Loucy (cell line): ENCODE results near the gene TRIO.

Experiments
- H2AFZ ChIP-seq: fragments of 200-600 bp; sonication (generic); 2 replicates; pipeline ENCODE4 v1.6.0; 2016; ENCODE audit warnings: antibody characterized with exemption, mild to moderate bottlenecking, low read length, moderate library complexity
- H3F3A ChIP-seq: fragments of 200-600 bp; 2 replicates; pipeline ENCODE4 v1.6.0; 2016; ENCODE audit warnings: antibody characterized with exemption, low read depth, mild to moderate bottlenecking
- H3K27me3 ChIP-seq: fragments of 200-600 bp; sonication (generic); 2 replicates; pipeline ENCODE4 v1.6.1; 2014; ENCODE audit warnings: low read length, mild to moderate bottlenecking; ENCODE audit not compliant: insufficient read depth, poor library complexity, severe bottlenecking
- H3K36me3 ChIP-seq: fragments of 200-600 bp; sonication (generic); 2 replicates; pipeline ENCODE4 v1.6.1; 2016; ENCODE audit warnings: low read length; ENCODE audit not compliant: insufficient read depth
- H3K4me1 ChIP-seq: fragments of 200-600 bp; sonication (generic); 2 replicates; pipeline ENCODE4 v1.5.1; 2014; ENCODE audit warnings: low read length, mild to moderate bottlenecking; ENCODE audit not compliant: insufficient read depth, poor library complexity, severe bottlenecking
- H3K4me2 ChIP-seq: fragments of 200-600 bp; sonication (generic); 2 replicates; pipeline ENCODE4 v1.6.0; 2014; ENCODE audit warnings: antibody characterized with exemption, low read length, low read depth, mild to moderate bottlenecking; ENCODE audit not compliant: poor library complexity, severe bottlenecking
- H3K4me3 ChIP-seq: fragments of 200-600 bp; sonication (generic); 2 replicates; pipeline ENCODE4 v1.5.1; 2014; ENCODE audit warnings: low read length, mild to moderate bottlenecking, mixed read lengths; ENCODE audit not compliant: poor library complexity, severe bottlenecking
- H3K79me2 ChIP-seq: fragments of 200-600 bp; sonication (generic); 2 replicates; pipeline ENCODE4 v1.6.1; 2014; ENCODE audit warnings: low read length; ENCODE audit not compliant: insufficient read depth
- H3K9ac ChIP-seq: fragments of 200-600 bp; sonication (generic); 2 replicates; pipeline ENCODE4 v1.6.0; 2014; ENCODE audit warnings: mild to moderate bottlenecking, low read depth, low read length, moderate library complexity; ENCODE audit not compliant: poor library complexity, severe bottlenecking
- H3K9me2 ChIP-seq: fragments of 200-600 bp; sonication (generic); replicated peaks from 2 replicates; pipeline ENCODE4 v1.6.1; 2016; ENCODE audit warnings: low read depth, low read length, mixed read lengths
- H3K9me3 ChIP-seq: fragments of 200-600 bp; sonication (generic); 2 replicates; pipeline ENCODE4 v1.6.1; 2014; ENCODE audit warnings: mild to moderate bottlenecking, antibody characterized with exemption, low read length, low read depth; ENCODE audit not compliant: insufficient read depth
- H4K20me1 ChIP-seq: fragments of 200-600 bp; sonication (generic); 2 replicates; pipeline ENCODE4 v1.6.0; 2014; ENCODE audit warnings: antibody characterized with exemption, low read length, mild to moderate bottlenecking; ENCODE audit not compliant: insufficient read depth, poor library complexity, severe bottlenecking
- EZH2phosphoT487 ChIP-seq: fragments of 200-600 bp; IDR thresholded peaks from 2 replicates; pipeline ENCODE4 v1.6.1; 2018; ENCODE audit warnings: antibody characterized with exemption, mild to moderate bottlenecking, moderate library complexity, borderline replicate concordance
- TF ChIP-seq, protein P1 (sequence below): fragments of 200-600 bp; sonication (generic); conservative IDR thresholded peaks from 2 replicates; pipeline ENCODE4 v1.5.1; 2014; ENCODE audit warnings: mild to moderate bottlenecking, antibody characterized with exemption, low read length

The TRIO gene

DNA sequence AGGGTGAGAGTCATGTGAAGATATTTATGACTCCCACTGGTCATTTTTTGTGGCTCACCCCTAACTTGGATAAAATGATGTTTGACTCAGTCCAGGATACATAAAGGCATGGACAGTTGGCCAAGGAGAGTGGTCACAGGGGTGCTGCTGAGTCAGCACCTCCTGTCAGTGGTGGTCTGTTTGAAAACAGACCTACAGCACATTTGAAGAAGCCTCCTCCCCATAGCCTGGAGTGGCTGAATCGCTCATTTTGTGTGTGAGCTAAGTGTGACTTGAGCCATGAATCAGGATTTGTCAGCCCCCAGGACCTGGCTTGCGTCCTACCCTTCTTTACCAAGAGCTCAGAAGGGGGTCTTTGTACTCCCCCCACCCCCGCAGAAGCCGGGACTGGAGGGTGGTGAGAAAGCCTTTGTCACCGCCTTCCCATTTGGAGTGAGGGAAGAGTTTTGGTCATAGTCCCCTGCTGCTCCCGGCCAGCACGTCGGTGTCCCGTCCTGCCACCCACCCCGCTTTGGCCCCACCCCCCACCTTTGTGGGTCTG lies 35.6 kb downstream of the TRIO start:
- Histone ChIP-seq H3K9ac (no peak overlapping the region), H3K27me3 (no peaks in the 10 kb centered on the region), H3F3A (no peaks in the 10 kb centered on the region), H3K9me3 (no peaks in the 10 kb centered on the region), H3K4me2 (no peak overlapping the region), H3K79me2 (peaks cover 98% of the 10 kb centered on the region), H3K9me2 (no peaks in the 10 kb centered on the region), H3K4me3 (no peak overlapping the region), H3K36me3 (no peaks in the 10 kb centered on the region), H4K20me1 (peaks cover 52% of the 10 kb centered on the region), H3K4me1 (peaks cover 36% of the 10 kb centered on the region), H2AFZ (no peak overlapping the region)
- TF ChIP-seq EZH2phosphoT487 = no peak
- TF ChIP-seq, protein P1, sequence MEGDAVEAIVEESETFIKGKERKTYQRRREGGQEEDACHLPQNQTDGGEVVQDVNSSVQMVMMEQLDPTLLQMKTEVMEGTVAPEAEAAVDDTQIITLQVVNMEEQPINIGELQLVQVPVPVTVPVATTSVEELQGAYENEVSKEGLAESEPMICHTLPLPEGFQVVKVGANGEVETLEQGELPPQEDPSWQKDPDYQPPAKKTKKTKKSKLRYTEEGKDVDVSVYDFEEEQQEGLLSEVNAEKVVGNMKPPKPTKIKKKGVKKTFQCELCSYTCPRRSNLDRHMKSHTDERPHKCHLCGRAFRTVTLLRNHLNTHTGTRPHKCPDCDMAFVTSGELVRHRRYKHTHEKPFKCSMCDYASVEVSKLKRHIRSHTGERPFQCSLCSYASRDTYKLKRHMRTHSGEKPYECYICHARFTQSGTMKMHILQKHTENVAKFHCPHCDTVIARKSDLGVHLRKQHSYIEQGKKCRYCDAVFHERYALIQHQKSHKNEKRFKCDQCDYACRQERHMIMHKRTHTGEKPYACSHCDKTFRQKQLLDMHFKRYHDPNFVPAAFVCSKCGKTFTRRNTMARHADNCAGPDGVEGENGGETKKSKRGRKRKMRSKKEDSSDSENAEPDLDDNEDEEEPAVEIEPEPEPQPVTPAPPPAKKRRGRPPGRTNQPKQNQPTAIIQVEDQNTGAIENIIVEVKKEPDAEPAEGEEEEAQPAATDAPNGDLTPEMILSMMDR = no peak

DNA sequence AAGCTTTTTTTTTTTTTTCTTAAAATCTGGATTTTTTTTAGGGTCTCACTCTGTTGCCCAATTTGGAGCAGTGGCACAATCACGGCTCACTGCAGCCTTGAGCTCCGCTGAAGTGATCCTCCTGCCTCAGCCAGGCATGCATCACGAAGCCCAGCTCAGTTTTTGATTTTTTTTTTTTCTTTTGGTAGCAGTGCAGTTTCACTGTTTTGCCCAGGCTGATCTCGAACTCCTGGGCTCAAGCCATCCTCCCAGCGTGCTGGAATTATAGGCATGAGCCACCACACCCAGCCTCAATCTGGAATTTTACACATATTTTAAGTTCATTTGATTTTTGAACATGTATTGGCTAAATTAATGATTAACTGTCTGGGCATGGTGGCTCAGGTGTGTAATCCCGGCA lies 36.3 kb downstream of the TRIO start:
- TF ChIP-seq, protein P1 = no peak
- no peak for TF ChIP-seq EZH2phosphoT487
- peaks cover 98% of the 10 kb centered on the region for H3K79me2 ChIP-seq
- H3K9me2 ChIP-seq = no peaks in the 10 kb centered on the region
- H2AFZ ChIP-seq = no peak overlapping the region
- no peak overlapping the region for H3K9ac ChIP-seq
- no peaks in the 10 kb centered on the region for H3K36me3 ChIP-seq
- H4K20me1 ChIP-seq = peaks cover 56% of the 10 kb centered on the region
- no peaks in the 10 kb centered on the region for H3F3A ChIP-seq
- no peaks in the 10 kb centered on the region for H3K9me3 ChIP-seq
- H3K4me2 ChIP-seq = no peak overlapping the region
- H3K4me3 ChIP-seq = no peak overlapping the region
- no peaks in the 10 kb centered on the region for H3K27me3 ChIP-seq
- H3K4me1 ChIP-seq = peaks cover 29% of the 10 kb centered on the region

DNA sequence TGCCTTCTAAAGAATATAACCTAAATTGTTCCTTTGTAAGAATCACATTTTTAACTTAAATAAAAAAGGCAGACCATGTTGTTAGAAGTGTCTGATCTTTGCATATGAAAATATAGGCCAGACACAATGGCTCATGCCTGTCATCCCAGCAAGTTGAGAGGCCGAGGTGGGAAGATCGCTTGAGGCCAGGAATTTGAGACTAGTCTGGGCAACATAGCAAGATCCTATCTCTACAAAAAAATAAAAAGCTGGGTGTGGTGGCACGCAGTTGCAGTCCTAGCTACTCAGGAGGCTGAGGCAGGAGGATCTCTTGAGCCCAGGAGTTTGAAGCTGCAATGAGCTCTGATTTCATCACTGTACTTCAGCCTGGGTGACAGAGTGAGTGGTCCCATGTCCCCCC lies 37.3 kb downstream of the TRIO start:
- Histone ChIP-seq H3K9me2 (no peaks in the 10 kb centered on the region), H3K4me1 (peaks cover 27% of the 10 kb centered on the region), H3K4me3 (no peak overlapping the region), H3K36me3 (no peaks in the 10 kb centered on the region), H3K79me2 (peaks cover 98% of the 10 kb centered on the region), H3F3A (no peaks in the 10 kb centered on the region), H3K4me2 (no peak overlapping the region), H3K9me3 (no peaks in the 10 kb centered on the region), H3K9ac (no peak overlapping the region), H3K27me3 (no peaks in the 10 kb centered on the region), H2AFZ (no peak overlapping the region), H4K20me1 (peaks cover 62% of the 10 kb centered on the region)
- TF ChIP-seq, protein P1 = no peak
- no peak for TF ChIP-seq EZH2phosphoT487
